Central memory CD8-positive, alpha-beta T cell (primary cell): Measurements from ENCODE around the gene BAG1.
A peak's percentile ranks its signal among the peaks of the same experiment; 100 is the strongest.

ENCODE experiments used
- ATAC-seq: fragments of 150-1000 bp; cut with Tn5 transposase; replicated peaks from 2 replicates; pipeline ENCODE4 v1.10.0; 2022; ENCODE audit warnings: mild to moderate bottlenecking, moderate FRiP score, moderate number of reproducible peaks; ENCODE audit not compliant: poor library complexity, severe bottlenecking; ENCODE audit errors: extremely low read depth
- DNase-seq, 2 donors: peaks; one replicate each; pipeline ENCODE4 v3.0.0; 2021; ENCODE audit warnings: low spot score in 2 of 2
- H3K27ac Mint-ChIP-seq: one replicate; pipeline ENCODE4 v1.8.0; 2022; ENCODE audit warnings: low read depth, mild to moderate bottlenecking, moderate library complexity, mixed read lengths
- H3K27me3 Mint-ChIP-seq: one replicate; pipeline ENCODE4 v1.8.0; 2022; ENCODE audit warnings: mixed read lengths
- H3K36me3 Mint-ChIP-seq: one replicate; pipeline ENCODE4 v1.8.0; 2022; ENCODE audit warnings: mild to moderate bottlenecking, moderate library complexity, mixed read lengths; ENCODE audit not compliant: insufficient read depth
- H3K4me1 Mint-ChIP-seq: one replicate; pipeline ENCODE4 v1.8.0; 2022; ENCODE audit warnings: mixed read lengths
- H3K4me3 Mint-ChIP-seq: one replicate; pipeline ENCODE4 v1.8.0; 2022; ENCODE audit warnings: mild to moderate bottlenecking, moderate library complexity, mixed read lengths
- H3K9me3 Mint-ChIP-seq: one replicate; pipeline ENCODE4 v1.8.0; 2022; ENCODE audit warnings: mixed read lengths

Gene BAG1

DNA sequence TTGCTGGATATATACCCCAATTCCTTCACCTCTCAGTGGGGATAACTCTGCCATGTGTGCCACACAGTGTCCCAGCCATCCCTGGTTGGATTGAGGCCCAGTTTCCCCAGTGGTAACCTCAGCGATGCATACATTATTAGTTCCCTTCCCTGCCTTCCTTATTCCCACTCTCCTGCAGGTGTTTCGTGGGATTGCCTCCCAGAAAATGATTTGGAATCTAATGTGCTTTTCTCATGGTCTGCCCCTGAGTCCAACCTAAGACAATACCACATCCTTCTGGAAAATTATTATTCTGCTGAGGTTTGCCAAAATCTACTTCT lies 32.9 kb downstream of the BAG1 start:
- Mint-ChIP-seq H3K9me3 (no peaks in the 10 kb centered on the region), H3K27me3 (peaks cover 14% of the 10 kb centered on the region), H3K27ac (no peak overlapping the region), H3K4me3 (no peak overlapping the region), H3K36me3 (peaks cover 1% of the 10 kb centered on the region), H3K4me1 (no peaks in the 10 kb centered on the region)
- DNase-seq (no peak), ATAC-seq (no peak)

DNA sequence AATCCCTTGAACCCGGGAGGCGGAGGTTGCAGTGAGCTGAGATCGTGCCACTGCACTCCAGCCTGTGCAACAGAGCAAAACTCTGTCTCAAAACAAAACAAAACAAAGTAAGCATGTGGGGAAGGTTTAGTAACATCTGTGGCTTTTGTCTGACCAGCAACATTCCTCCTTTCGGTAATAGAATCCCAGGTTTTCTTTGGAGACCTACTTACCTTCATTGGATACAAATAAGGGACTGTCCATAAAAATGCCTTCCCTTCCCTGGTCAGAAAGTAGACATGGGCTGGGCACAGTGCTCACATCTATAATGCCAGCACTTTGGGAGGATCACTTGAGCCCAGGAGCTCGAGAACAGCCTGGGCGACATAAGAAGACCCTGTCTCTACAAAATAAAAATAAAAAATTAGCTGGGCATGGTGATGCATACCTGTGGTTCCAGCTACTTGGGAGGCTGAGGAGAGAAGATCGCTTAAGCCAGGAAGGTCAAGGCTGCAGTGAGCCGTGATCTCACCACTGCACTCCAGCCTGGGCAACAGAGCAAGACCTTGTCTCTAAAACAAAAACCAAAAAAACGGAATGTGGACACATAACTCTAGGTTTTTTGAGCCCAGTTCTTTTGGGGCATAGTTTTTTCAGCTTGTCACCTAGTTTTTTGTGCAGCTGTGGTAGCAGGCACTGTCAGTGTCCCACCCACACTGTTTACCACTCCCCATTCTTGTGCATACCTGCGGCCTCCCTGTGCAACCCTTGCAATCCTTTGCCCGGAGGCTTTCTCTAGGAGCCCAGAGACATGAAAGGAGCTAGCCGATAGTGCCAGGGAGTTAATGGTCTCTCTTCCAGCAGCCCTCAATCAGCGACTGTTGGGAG lies 33.5 kb downstream of the BAG1 start:
- no peaks in the 10 kb centered on the region for H3K9me3 Mint-ChIP-seq
- peaks cover 1% of the 10 kb centered on the region for H3K36me3 Mint-ChIP-seq
- ATAC-seq (no peak), DNase-seq (no peak)
- H3K27me3 Mint-ChIP-seq = peaks cover 9% of the 10 kb centered on the region
- no peak overlapping the region for H3K4me3 Mint-ChIP-seq
- no peak overlapping the region for H3K27ac Mint-ChIP-seq
- peaks cover 1% of the 10 kb centered on the region for H3K4me1 Mint-ChIP-seq

DNA sequence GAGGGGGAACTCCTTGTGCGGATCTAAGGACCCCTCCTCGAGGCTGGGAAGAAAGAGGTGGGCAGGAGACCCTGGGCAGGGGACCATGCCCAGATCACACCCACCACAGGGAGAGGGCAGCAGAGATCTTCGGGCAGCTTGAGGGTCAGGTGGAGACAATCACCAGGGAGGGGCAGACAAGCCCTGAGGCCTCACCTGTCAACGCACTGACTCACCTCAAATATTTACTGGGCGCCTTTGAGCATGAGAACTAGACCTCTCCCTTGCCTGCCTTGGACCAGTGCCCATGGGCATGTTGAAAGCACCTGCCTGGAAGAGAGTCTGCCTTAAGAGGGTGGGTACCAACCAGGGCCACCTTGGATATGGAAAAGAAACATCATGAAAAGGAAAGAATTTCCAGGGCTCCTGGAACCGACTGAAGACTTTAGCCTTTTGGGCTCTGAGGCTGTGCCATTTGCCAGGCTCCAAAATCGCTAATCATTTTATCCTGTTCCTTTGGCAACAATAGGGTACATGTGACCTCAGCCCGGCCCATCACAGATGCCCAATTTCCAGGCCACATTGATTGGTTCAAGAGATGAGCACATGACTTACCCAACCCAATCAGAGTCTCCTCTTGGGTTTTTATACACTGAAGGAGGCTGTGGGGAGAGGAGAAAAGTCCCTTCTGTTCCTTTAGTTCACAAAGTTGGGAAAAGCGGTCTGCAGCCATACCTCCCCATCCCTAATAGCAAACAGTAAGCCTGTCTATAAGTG lies 35.0 kb downstream of the BAG1 start:
- Mint-ChIP-seq H3K27ac (no peak overlapping the region), H3K27me3 (no peaks in the 10 kb centered on the region)

DNA sequence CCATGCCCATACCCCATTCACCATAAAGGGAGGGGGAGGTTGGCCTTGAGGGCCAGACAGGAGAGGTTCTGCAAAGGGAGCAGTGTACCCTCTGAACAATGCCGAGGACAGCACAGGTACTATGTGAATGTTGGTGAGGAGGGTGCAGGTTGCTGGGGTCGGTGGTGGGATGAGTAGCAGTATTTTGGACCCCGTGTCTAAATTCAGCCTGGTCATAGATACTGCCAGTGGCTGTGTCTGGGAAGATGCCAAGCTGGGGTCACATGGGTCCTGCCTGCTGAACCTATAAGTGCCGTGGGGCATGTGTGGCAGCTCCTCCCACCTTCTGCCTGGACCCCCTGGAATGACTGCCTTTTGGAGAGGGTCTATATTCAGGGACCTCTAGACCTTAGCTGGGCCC lies 35.9 kb downstream of the BAG1 start:
- Mint-ChIP-seq H3K4me3 (no peak overlapping the region), H3K4me1 (peaks cover 10% of the 10 kb centered on the region), H3K27ac (no peak overlapping the region), H3K27me3 (no peaks in the 10 kb centered on the region), H3K9me3 (no peaks in the 10 kb centered on the region), H3K36me3 (peaks cover 1% of the 10 kb centered on the region)
- DNase-seq (no peak), ATAC-seq (no peak)

More for the DNA sequence above, 35.0 kb downstream of the BAG1 start:
- DNase-seq (no peak), ATAC-seq (no peak)
- Mint-ChIP-seq H3K36me3 (peaks cover 1% of the 10 kb centered on the region), H3K4me1 (peaks cover 10% of the 10 kb centered on the region), H3K9me3 (no peaks in the 10 kb centered on the region), H3K4me3 (no peak overlapping the region)

DNA sequence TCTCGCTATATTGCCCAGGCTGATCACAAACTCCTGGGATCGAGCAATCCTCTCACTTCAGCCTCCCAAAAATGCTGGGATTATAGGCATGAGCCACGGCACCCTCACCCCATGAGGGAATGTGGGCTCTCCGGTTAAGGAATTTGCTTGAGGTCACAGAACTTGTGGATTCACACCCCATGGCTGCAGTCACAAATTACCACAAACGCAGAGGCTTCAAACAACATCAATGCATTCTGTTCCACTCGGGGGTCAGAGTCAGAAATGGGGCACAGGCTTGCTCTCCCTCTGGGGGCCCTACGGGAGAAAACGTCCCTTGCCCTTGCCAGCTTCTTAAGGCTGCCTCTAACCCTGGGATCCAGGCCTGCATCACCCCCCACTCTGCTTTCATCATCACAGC lies 36.8 kb downstream of the BAG1 start:
- Mint-ChIP-seq H3K4me1 (peaks cover 10% of the 10 kb centered on the region), H3K9me3 (no peaks in the 10 kb centered on the region), H3K27ac (no peak overlapping the region), H3K4me3 (no peak overlapping the region), H3K36me3 (peaks cover 1% of the 10 kb centered on the region), H3K27me3 (peaks cover 7% of the 10 kb centered on the region)
- DNase-seq (no peak), ATAC-seq (no peak)

DNA sequence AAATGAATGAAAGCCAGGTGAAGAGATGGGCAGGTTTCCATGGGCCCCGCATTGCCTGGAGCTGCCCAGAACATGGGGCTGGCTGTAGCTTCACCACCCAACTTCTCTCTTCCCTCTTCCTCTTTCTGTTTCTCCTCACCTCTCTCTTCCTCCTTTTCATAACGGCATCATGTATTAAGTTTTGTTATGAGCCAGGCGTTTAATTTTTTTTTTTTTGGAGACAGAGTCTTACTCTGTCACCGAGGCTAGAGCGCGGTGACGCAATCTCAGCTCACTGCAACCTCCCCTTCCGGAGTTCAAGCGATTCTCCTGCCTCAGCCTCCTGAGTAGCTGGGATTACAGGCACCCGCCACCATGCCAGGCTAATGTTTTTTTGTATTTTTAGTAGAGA lies 37.5 kb downstream of the BAG1 start:
- DNase-seq (no peak), ATAC-seq (peak; percentile 10)
- Mint-ChIP-seq H3K27ac (no peak overlapping the region), H3K27me3 (peaks cover 11% of the 10 kb centered on the region), H3K4me3 (no peak overlapping the region), H3K4me1 (peaks cover 10% of the 10 kb centered on the region), H3K36me3 (peaks cover 1% of the 10 kb centered on the region), H3K9me3 (no peaks in the 10 kb centered on the region)

DNA sequence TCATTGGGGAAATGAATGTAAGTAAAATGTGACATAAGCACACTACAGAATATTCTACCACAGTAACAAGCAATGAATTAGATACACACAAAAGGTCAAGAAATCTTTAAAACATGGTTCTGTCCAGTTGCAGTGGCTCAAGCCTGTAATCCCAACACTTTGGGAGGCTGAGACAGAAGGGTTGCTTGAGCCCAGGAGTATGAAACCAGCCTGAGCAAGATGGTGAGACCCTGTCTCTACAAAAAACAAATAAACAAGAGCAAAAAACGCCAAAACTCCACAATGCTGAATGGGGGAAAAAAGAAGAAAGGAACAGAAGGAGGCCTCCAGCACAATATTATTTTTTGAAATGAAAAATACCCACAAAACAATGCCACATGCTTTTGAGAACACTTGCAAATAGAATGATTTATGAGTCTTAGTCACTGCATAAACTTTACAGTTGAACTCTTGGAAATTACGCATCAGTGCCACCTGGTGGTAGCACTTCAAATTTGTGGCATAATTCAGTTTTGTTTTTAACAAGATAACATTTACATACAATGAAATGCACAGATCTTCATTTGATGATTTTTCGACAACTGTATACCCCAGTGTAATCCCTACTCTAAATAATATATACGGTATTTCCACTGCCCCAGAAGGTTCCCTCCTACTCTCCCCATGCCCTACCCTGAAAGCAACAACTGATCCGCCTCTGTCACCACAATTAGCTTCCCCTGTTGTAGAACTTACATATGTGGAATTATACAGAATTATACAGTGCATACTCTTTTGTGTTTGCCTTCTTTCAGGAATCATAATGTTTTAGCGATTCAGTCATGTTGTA lies 39.0 kb downstream of the BAG1 start:
- Mint-ChIP-seq H3K4me1 (peaks cover 10% of the 10 kb centered on the region), H3K27me3 (peaks cover 11% of the 10 kb centered on the region), H3K36me3 (peaks cover 1% of the 10 kb centered on the region), H3K27ac (no peak overlapping the region), H3K9me3 (no peaks in the 10 kb centered on the region), H3K4me3 (no peak overlapping the region)
- DNase-seq (peak; percentile 56 to 57), ATAC-seq (no peak)

DNA sequence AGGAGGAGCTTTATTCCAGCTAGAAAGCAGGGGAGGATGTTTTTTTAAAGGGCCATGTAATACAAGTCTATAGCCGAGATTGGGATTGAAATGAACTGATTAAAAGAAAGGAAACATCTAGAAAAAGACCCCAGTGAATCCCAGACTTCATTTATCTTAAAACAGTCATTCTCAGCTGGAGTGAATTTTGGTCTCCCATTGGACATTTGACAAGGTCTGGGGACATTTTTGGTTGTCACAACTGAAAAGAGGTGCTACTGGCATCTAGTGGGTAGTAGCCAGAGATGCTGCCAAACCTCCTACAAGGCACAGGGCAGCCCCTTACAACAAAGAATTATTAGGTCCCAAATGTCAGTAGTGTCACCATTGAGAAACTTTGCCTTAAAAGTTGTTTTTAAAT lies 40.8 kb downstream of the BAG1 start:
- DNase-seq = no peak
- Mint-ChIP-seq H3K27ac (no peak overlapping the region), H3K9me3 (no peaks in the 10 kb centered on the region), H3K4me3 (no peak overlapping the region), H3K4me1 (peaks cover 10% of the 10 kb centered on the region), H3K27me3 (peaks cover 11% of the 10 kb centered on the region), H3K36me3 (peaks cover 1% of the 10 kb centered on the region)
- ATAC-seq = no peak

DNA sequence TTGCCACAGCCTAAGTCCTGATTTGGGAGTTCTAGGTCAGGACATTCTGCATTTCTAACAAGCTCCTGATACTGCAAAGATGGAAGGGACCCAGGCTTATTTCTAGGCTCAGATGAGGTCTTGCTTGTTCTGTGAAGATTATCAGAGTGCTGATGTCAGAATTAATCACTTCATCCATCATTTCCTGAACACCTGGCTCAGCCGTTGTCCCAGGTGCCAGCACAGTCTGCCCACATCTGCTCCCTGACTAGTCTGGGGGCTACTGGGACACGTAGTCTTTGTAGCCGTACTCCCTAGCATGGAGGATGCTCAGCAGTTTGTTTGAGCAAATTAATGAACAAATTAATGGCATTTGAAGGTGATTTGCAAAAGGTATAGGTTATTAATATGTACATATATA lies 42.5 kb downstream of the BAG1 start:
- H3K27ac Mint-ChIP-seq = no peak overlapping the region
- ATAC-seq = no peak
- DNase-seq = no peak
- H3K4me3 Mint-ChIP-seq = no peak overlapping the region
- H3K36me3 Mint-ChIP-seq = peaks cover under 1% of the 10 kb centered on the region
- peaks cover 11% of the 10 kb centered on the region for H3K27me3 Mint-ChIP-seq
- peaks cover 10% of the 10 kb centered on the region for H3K4me1 Mint-ChIP-seq
- H3K9me3 Mint-ChIP-seq = no peaks in the 10 kb centered on the region

DNA sequence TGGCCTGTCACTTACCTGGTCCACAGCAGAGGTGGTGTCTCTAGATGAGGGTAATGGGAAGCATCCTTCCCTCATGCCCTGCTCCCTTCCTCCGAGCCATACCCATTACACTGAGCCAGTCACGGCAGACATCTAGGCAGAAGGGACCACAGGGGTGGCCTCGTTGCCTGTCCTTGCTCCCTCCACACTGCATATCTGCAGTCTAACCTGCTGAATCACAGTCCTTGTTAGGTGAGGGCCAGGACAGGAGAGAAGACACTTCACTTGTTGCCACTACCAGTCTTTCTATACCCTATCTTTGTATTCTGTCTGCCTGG lies 43.0 kb downstream of the BAG1 start:
- Mint-ChIP-seq H3K36me3 (no peaks in the 10 kb centered on the region), H3K4me3 (no peak overlapping the region), H3K27ac (no peak overlapping the region), H3K9me3 (no peaks in the 10 kb centered on the region), H3K27me3 (peaks cover 11% of the 10 kb centered on the region), H3K4me1 (peaks cover 10% of the 10 kb centered on the region)
- ATAC-seq = no peak
- no peak for DNase-seq

DNA sequence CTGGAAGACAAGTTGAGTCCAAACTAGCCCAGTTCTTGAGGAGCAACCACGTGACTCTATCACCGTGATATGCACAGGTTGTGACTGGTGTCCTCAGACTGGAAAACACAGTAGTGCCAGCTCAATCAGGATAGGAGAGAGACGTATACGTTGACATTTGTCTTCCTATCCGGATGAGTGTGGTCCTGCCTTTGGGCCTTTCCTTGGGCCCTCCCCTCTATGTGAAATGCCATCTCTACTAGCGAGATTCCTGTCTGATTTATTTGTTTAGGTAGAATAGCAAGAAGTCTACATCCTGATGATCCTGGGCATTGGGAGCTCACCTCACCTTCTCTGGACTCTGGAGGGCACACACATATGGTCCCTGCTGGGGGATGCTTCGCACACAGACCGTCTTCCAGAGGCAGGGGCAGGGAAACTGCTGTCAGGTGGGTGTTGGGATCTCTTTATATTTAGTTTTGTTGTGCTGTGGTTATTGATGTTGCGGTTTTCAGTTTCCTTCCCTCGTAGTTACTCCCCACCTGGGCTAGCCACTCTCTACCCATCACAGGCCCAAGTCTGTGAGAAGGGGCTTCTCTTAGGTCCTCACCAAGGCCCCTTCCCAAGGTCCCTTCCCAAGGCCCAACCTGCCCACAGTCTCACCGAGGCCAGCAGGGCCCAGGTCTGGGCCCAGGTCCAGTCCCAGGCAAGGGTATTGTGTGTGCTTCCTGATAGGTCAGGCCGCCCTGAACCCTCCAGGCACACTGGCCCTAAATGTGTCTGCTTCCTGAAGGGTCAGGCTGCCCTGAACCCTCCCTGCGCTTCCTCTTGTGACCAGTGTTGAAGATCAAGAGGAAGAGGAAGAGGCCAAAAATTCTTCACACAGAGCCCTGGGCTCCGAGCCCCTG lies 43.6 kb downstream of the BAG1 start:
- Mint-ChIP-seq H3K4me1 (peaks cover 8% of the 10 kb centered on the region), H3K36me3 (no peaks in the 10 kb centered on the region), H3K9me3 (no peaks in the 10 kb centered on the region), H3K4me3 (no peak overlapping the region), H3K27ac (no peak overlapping the region), H3K27me3 (peaks cover 11% of the 10 kb centered on the region)
- ATAC-seq (no peak), DNase-seq (no peak)
